K562 (cell line): ENCODE data around the gene POLR1H. TPM values are rescaled to one million over a fixed set of nuclear protein-coding genes. Genes with fewer than 3 reads are reported as not detected.
A peak's percentile ranks its signal among the peaks of the same experiment; 100 is the strongest.

ENCODE experiments used
- ATAC-seq: fragments of 200-7000 bp; cut with Tn5 transposase; 3 replicates; pipeline ENCODE4 v1.9.1; 2020; ENCODE audit warnings: moderate library complexity
- Bru-seq: library from RNA; stranded (reverse); fragments of 400-500 nt; gene quantifications from one replicate; lab custom pipeline; 2021; lab: Mats Ljungman, UMichigan
- BruChase-seq, 2 experiments: library from RNA; stranded (reverse); fragments of 400-500 nt; gene quantifications; one replicate each; lab custom pipeline; 2021; lab: Mats Ljungman, UMichigan
- BruUV-seq: library from RNA; stranded (reverse); fragments of 400-500 nt; replicated peaks from 2 replicates; lab custom pipeline; 2021; lab: Mats Ljungman, UMichigan
- CTCF ChIA-PET: fragments of 300-600 bp; formaldehyde crosslinking; extraction: SDS; loops from one replicate; lab custom pipeline; 2021; ENCODE audit warnings: low intra/inter-chr PET ratio; lab: Yijun Ruan, JAX
- POLR2A ChIA-PET: fragments of 300-600, 350-650 bp; sonication (Branson Sonifier 250); formaldehyde crosslinking; extraction: SDS; loops from one replicate; lab custom pipeline; 2021; ENCODE audit warnings: antibody characterized with exemption, inconsistent platforms; lab: Yijun Ruan, JAX
- DNase-seq, 4 experiments: peaks; one replicate each; pipeline versions ENCODE4 v3.0.0 to v3.0.0-alpha.2; 2011 to 2018; ENCODE audit warnings: low spot score in 3 of 4, mixed read lengths in 3 of 4; ENCODE audit errors: extremely low read depth in 1 of 4
- FAIRE-seq: peaks from 2 replicates; lab custom pipeline; 2011; peaks lifted over from hg19 to GRCh38; lab: Jason Lieb, UNC
- H2AFZ ChIP-seq: 2 replicates; pipeline ENCODE4 v1.6.0; 2011; ENCODE audit warnings: low read depth, low read length, control low read depth, inconsistent platforms
- H3K27ac ChIP-seq: fragments of 200-600 bp; 3 replicates; pipeline ENCODE4 v1.8.0; 2011; ENCODE audit warnings: low read depth, mild to moderate bottlenecking, control low read depth, inconsistent platforms, low read length, moderate library complexity, mixed read lengths; ENCODE audit errors: extremely low read depth
- H3K27me3 ChIP-seq, 2 experiments: fragments of 300-600 bp in 1 of 2; 2 replicates in 1 of 2; 3 replicates in 1 of 2; pipeline versions ENCODE4 v1.6.0 to v1.8.0; 2011; ENCODE audit warnings: inconsistent platforms in 2 of 2, low read length in 2 of 2, mild to moderate bottlenecking in 1 of 2, mixed read lengths in 1 of 2, moderate library complexity in 1 of 2; ENCODE audit not compliant: control insufficient read depth in 2 of 2, insufficient read depth in 2 of 2
- H3K36me3 ChIP-seq: fragments of 300-600 bp; 3 replicates; pipeline ENCODE4 v1.8.0; 2011; ENCODE audit warnings: mild to moderate bottlenecking, low read length, inconsistent platforms; ENCODE audit not compliant: control insufficient read depth, insufficient read depth
- H3K4me1 ChIP-seq, 2 experiments: fragments of 200-600 bp in 1 of 2; replicated peaks in 1 of 2; 2 replicates in 1 of 2; 3 replicates in 1 of 2; pipeline versions ENCODE4 v1.5.1 to v1.8.0; 2011; ENCODE audit warnings: inconsistent platforms in 2 of 2, low read length in 2 of 2, mild to moderate bottlenecking in 1 of 2, mixed read lengths in 1 of 2, moderate library complexity in 1 of 2; ENCODE audit not compliant: control insufficient read depth in 2 of 2, insufficient read depth in 2 of 2
- H3K4me2 ChIP-seq: 2 replicates; pipeline ENCODE4 v1.6.1; 2011; ENCODE audit warnings: low read length, control low read depth, inconsistent platforms, mixed read lengths; ENCODE audit not compliant: insufficient read depth
- H3K4me3 ChIP-seq: fragments of 200-600 bp; sonication (generic), shearing (Covaris generic); 2 replicates; pipeline ENCODE4 v1.5.1; 2016; ENCODE audit warnings: control low read depth, inconsistent platforms
- H3K79me2 ChIP-seq: fragments of 200-600 bp; 3 replicates; pipeline ENCODE4 v1.8.0; 2011; ENCODE audit warnings: low read length, inconsistent platforms; ENCODE audit not compliant: control insufficient read depth, insufficient read depth
- H3K9ac ChIP-seq, 2 experiments: 2 replicates each; pipeline versions ENCODE4 v1.6.0 to v1.6.1; 2011; ENCODE audit warnings: low read depth in 2 of 2, low read length in 2 of 2, control low read depth in 1 of 2, inconsistent platforms in 1 of 2, mild to moderate bottlenecking in 1 of 2, mixed read lengths in 1 of 2; ENCODE audit not compliant: insufficient read depth in 1 of 2
- H3K9me1 ChIP-seq: one replicate; pipeline ENCODE4 v1.6.0; 2011; ENCODE audit warnings: inconsistent platforms, mild to moderate bottlenecking, low read length, moderate library complexity; ENCODE audit not compliant: control insufficient read depth, insufficient read depth
- H3K9me3 ChIP-seq: replicated peaks from 2 replicates; pipeline ENCODE4 v1.5.1; 2011; ENCODE audit warnings: low read depth, low read length, inconsistent platforms; ENCODE audit not compliant: control insufficient read depth, insufficient read depth
- H4K20me1 ChIP-seq: replicated peaks from 2 replicates; pipeline ENCODE4 v1.6.1; 2011; ENCODE audit warnings: low read length, inconsistent platforms, mixed read lengths; ENCODE audit not compliant: control insufficient read depth, insufficient read depth
- ATF7 ChIP-seq: fragments of 450-650 bp; IDR thresholded peaks from 2 replicates; pipeline ENCODE4 v1.7.1; 2014; ENCODE audit warnings: mild to moderate bottlenecking, moderate library complexity
- ELF2 ChIP-seq: fragments of 250-450 bp; sonication (Bioruptor Pico); IDR thresholded peaks from 2 replicates; pipeline ENCODE4 v1.5.0; 2021; ENCODE audit warnings: mild to moderate bottlenecking
- FOXM1 ChIP-seq, 2 experiments: fragments of 450-650 bp in 1 of 2; sonication (generic) in 1 of 2; formaldehyde crosslinking in 1 of 2; IDR thresholded peaks; 2 replicates each; pipeline versions ENCODE4 v1.6.1 to v1.9.0; 2017 to 2022; ENCODE audit warnings: low read depth in 2 of 2, mild to moderate bottlenecking in 2 of 2, missing genetic modification reagents in 1 of 2, moderate library complexity in 1 of 2
- HMG20A ChIP-seq: fragments of 450-650 bp; formaldehyde crosslinking; conservative IDR thresholded peaks from 2 replicates; pipeline ENCODE4 v1.4.0; 2020; ENCODE audit warnings: mild to moderate bottlenecking, mixed read lengths
- MTF1 ChIP-seq: fragments of 250-450 bp; sonication (Bioruptor Pico); IDR thresholded peaks from 2 replicates; pipeline ENCODE4 v1.9.0; 2021; ENCODE audit warnings: moderate library complexity, mild to moderate bottlenecking, inconsistent platforms, borderline replicate concordance
- MYBL2 ChIP-seq, 2 experiments: fragments of 450-650 bp in 1 of 2; sonication (generic) in 1 of 2; formaldehyde crosslinking in 1 of 2; IDR thresholded peaks; 2 replicates each; pipeline versions ENCODE4 v1.6.1 to v1.8.1; 2017 to 2022; ENCODE audit warnings: borderline replicate concordance in 1 of 2, inconsistent platforms in 1 of 2, low read depth in 1 of 2, mild to moderate bottlenecking in 1 of 2, missing genetic modification reagents in 1 of 2, moderate library complexity in 1 of 2
- PCBP1 ChIP-seq: fragments of 200-400 bp; formaldehyde crosslinking; IDR thresholded peaks from 2 replicates; pipeline ENCODE4 v1.6.1; 2018; ENCODE audit warnings: mild to moderate bottlenecking, low read depth, low read length; ENCODE audit not compliant: poor library complexity, severe bottlenecking
- RFX7 ChIP-seq: fragments of 250-450 bp; sonication (Bioruptor Pico); IDR thresholded peaks from 2 replicates; pipeline ENCODE4 v1.5.1; 2021; ENCODE audit warnings: mild to moderate bottlenecking
- TCF7L2 ChIP-seq: fragments of 150-350 bp; IDR thresholded peaks from 2 replicates; pipeline ENCODE4 v1.6.1; 2016; ENCODE audit warnings: low read depth, mild to moderate bottlenecking, low read length, moderate library complexity
- TGIF2 ChIP-seq: sonication (generic); formaldehyde crosslinking; IDR thresholded peaks from 2 replicates; pipeline ENCODE4 v1.8.1; 2022; ENCODE audit warnings: mild to moderate bottlenecking, missing genetic modification reagents, moderate library complexity
- ZNF175 ChIP-seq: fragments of 200-800 bp; sonication (Bioruptor generic); IDR thresholded peaks from 2 replicates; pipeline ENCODE4 v1.6.1; 2016; ENCODE audit warnings: low read depth, mild to moderate bottlenecking, missing genetic modification characterization, missing compliant biosample characterization
- ZNF384 ChIP-seq: IDR thresholded peaks from 2 replicates; pipeline ENCODE4 v1.6.1; 2012; ENCODE audit warnings: low read depth, low read length, improper control_type of control experiment
- ZNF586 ChIP-seq: fragments of 450-650 bp; formaldehyde crosslinking; conservative IDR thresholded peaks from 2 replicates; pipeline ENCODE4 v1.4.0; 2020; ENCODE audit warnings: mild to moderate bottlenecking, moderate library complexity
- WGBS: fragments of 100-300 bp; shearing (Covaris generic); methylation state at CpG from one replicate; pipeline ENCODE4 v1.1.6; 2016; ENCODE audit warnings: low coverage, mixed read lengths; ENCODE audit not compliant: insufficient coverage; ENCODE audit errors: missing lambda C conversion rate; 5-methylcytosine and 5-hydroxymethylcytosine counted together
- in situ Hi-C: fragments of 300-500 bp; cut with MboI; formaldehyde crosslinking; loops from 4 replicates; pipeline ENCODE4 v1.15.0; 2018; ENCODE audit warnings: inconsistent platforms, mixed read lengths
- intact Hi-C: fragments of 100-400 bp; cut with micrococcal nuclease; formaldehyde crosslinking; loops from 2 replicates; pipeline ENCODE4 v1.14.2; 2022
- long read RNA-seq, 3 experiments: library from polyadenylated mRNA in 2 of 3; library from RNA in 1 of 3; unstranded in 2 of 3; stranded (forward) in 1 of 3; transcript quantifications; one replicate each; pipeline ENCODE4 v2.0.0, GENCODE V29; 2019 to 2022
- polyA minus RNA-seq, 3 experiments: library from RNA; depleted of rRNA, polyadenylated mRNA; stranded (reverse); fragments of >200 nt; gene quantifications; 2 replicates each; pipeline ENCODE4 v1.2.3, GENCODE V29; 2011
- polyA plus RNA-seq, 8 experiments: library from polyadenylated mRNA; depleted of rRNA in 4 of 8; stranded (reverse) in 5 of 8; unstranded in 3 of 8; fragments of >200 nt; fragmentation: Nextera tagmentation in 2 of 8; fragmentation: Illumina TruSeq in 1 of 8; extraction: Ambion mirVana in 2 of 8; extraction: Trizol in 1 of 8; gene quantifications; 2 replicates each; pipeline versions ENCODE4 v1.2.1 to v1.2.3, GENCODE V29; 2011 to 2014; ENCODE audit warnings: inconsistent platforms in 1 of 8, missing spikeins in 1 of 8
- total RNA-seq, 7 experiments: library from RNA; depleted of rRNA in 6 of 7; stranded (reverse); fragments of >200 nt in 6 of 7; fragmentation: Illumina TruSeq in 2 of 7; extraction: Trizol in 2 of 7; gene quantifications; 2 replicates each; pipeline versions ENCODE4 v1.2.1 to v1.2.3, GENCODE V29; 2011 to 2021; ENCODE audit warnings: low replicate concordance in 1 of 7

Gene POLR1H, protein sequence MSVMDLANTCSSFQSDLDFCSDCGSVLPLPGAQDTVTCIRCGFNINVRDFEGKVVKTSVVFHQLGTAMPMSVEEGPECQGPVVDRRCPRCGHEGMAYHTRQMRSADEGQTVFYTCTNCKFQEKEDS
- 19.9 and 30.6 TPM in 2 replicates for total RNA-seq (2011; cell fraction: chromatin; rRNA removed; ENCODE audit: low replicate concordance)
- 30.3 and 30.7 TPM in 2 replicates for total RNA-seq (2011; cell fraction: nucleolus; rRNA removed)
- 29.0 and 30.1 TPM in 2 replicates for total RNA-seq (2011; cell fraction: nucleoplasm; rRNA removed)
- total RNA-seq (2014; rRNA removed) = 92.2 and 119 TPM in 2 replicates
- total RNA-seq (2014; rRNA removed; fragmentation: Illumina TruSeq; extraction: Trizol) = 126 and 174 TPM in 2 replicates
- 150 and 160 TPM in 2 replicates for total RNA-seq (2015; rRNA removed; fragmentation: Illumina TruSeq; extraction: Trizol)
- 113 and 123 TPM in 2 replicates for total RNA-seq (2021)
- 143 and 156 TPM in 2 replicates for polyA plus RNA-seq (2011; rRNA removed)
- 189 and 193 TPM in 2 replicates for polyA plus RNA-seq (2011; cell fraction: cytosol; rRNA removed)
- 115 and 130 TPM in 2 replicates for polyA plus RNA-seq (2011; cell fraction: nucleus; rRNA removed)
- 130 and 140 TPM in 2 replicates for polyA plus RNA-seq (2012)
- 115 and 122 TPM in 2 replicates for polyA plus RNA-seq (2014; fragmentation: Illumina TruSeq; extraction: Trizol)
- 100 to 1,000 TPM; 322 to 333 TPM for polyA plus RNA-seq (2014; fragmentation: Nextera tagmentation; extraction: Ambion mirVana)
- polyA plus RNA-seq (2014; rRNA removed) = 121 and 149 TPM in 2 replicates
- polyA minus RNA-seq (2011; rRNA and poly(A)+ RNA removed) = 35.4 and 40.0 TPM in 2 replicates
- polyA minus RNA-seq (2011; cell fraction: cytosol; rRNA and poly(A)+ RNA removed) = 15.2 and 16.0 TPM in 2 replicates
- 15.9 and 21.0 TPM in 2 replicates for polyA minus RNA-seq (2011; cell fraction: nucleus; rRNA and poly(A)+ RNA removed)
- percentile 96 among the genes with signal in this experiment for Bru-seq, nascent RNA
- BruChase-seq, experiment 1, labeled RNA remaining after a 2-hour chase = percentile 91 among the genes with signal in this experiment
- BruChase-seq, experiment 2, labeled RNA remaining after a 6-hour chase = percentile 91 among the genes with signal in this experiment
- long read RNA-seq, experiment 1, transcript ZNRD1-203 (5 exons, 736 nt) = minor isoform, 21 of 131 reads
- long read RNA-seq, experiment 1, transcript ZNRD1-202 (5 exons, 743 nt) = major isoform, 52 of 131 reads
- long read RNA-seq, experiment 1, transcript ZNRD1-206 (2 exons, 3,672 nt) = minor isoform, 7 of 131 reads
- long read RNA-seq, experiment 1, transcript ZNRD1-201 (4 exons, 864 nt) = minor isoform, 24 of 131 reads
- long read RNA-seq, experiment 1, partial matches to known transcripts = 19 of 131 reads
- long read RNA-seq, experiment 1, other reads (novel, unspliced or antisense) = 2 of 131 reads
- long read RNA-seq, experiment 2, transcript ZNRD1-202 (5 exons, 743 nt) = major isoform, 65 of 141 reads
- long read RNA-seq, experiment 2, transcript ZNRD1-203 (5 exons, 736 nt) = minor isoform, 15 of 141 reads
- long read RNA-seq, experiment 2, transcript ZNRD1-201 (4 exons, 864 nt) = minor isoform, 34 of 141 reads
- long read RNA-seq, experiment 2, partial matches to known transcripts = 11 of 141 reads
- long read RNA-seq, experiment 2, other reads (novel, unspliced or antisense) = 10 of 141 reads
- long read RNA-seq, experiment 3, transcript ZNRD1-203 (5 exons, 736 nt) = minor isoform, 13 of 87 reads
- long read RNA-seq, experiment 3, transcript ZNRD1-202 (5 exons, 743 nt) = major isoform, 32 of 87 reads
- long read RNA-seq, experiment 3, transcript ZNRD1-201 (4 exons, 864 nt) = minor isoform, 19 of 87 reads
- long read RNA-seq, experiment 3, partial matches to known transcripts = 16 of 87 reads
- long read RNA-seq, experiment 3, other reads (novel, unspliced or antisense) = 5 of 87 reads

DNA sequence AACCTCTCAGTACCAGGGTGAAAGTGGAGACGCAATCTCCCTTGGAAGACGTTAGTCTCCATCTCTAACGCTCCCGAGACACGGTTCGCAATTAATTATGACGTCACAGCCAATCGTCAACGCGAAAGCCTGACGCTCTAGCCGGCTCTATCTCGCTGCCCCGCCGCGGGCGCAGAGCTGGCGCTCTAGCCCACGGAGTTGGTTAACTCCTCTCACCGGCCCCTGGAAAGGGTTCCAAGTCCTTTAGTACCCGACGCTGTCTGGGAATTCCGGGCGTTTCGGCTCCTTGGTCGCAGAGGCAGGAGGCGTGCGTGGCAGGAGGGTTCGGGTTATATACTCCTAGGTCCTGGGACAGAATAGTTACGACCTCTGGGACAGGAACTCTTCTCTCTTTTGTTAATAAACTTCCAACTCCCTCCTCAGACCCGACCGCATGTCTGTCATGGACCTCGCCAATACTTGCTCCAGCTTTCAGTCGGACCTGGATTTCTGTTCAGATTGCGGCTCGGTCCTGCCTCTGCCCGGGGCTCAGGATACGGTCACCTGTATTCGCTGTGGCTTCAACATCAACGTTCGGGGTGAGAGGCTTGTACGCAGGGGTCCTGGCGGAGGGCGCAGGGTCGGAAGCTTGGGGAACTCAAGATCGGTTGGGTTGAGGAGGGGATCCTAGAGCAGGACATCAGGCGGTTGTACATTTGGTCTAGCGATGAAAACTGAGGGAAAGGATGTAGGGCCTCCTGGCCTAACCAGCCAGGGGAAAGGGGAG, at the start of gene POLR1H:
Gene POLR1H, plus strand, starts transcription at position 174 of the 766 bp plus-strand sequence. Its CDS starts 260 bp downstream, at position 434.
- FAIRE-seq = peak; percentile 96
- intact Hi-C loops = loop anchor here (5.0 to 10.0 kb wide), 2 partner anchors 94 to 284 kb away; partner anchors contain the start of gene RPP21
- BruUV-seq = TSS peak; percentile 65
- TF ChIP-seq FOXM1 (IDR thresholded peaks at IDR 0.05; ENCODE audit: low read depth) (peak; percentile 53; the same call in 1 of the 2 replicates), FOXM1 (CRISPR knock-in tag; IDR thresholded peaks at IDR 0.05; ENCODE audit: low read depth) (no peak), ZNF384 (no peak), RFX7 (CRISPR knock-in tag) (no peak), MYBL2 (IDR thresholded peaks at IDR 0.05; ENCODE audit: low read depth) (peak; percentile 80), MYBL2 (CRISPR knock-in tag; IDR thresholded peaks at IDR 0.05; ENCODE audit: borderline replicate concordance) (no peak), TCF7L2 (no peak), ELF2 (CRISPR knock-in tag) (no peak), HMG20A (CRISPR knock-in tag) (no peak), MTF1 (CRISPR knock-in tag) (no peak), ZNF586 (CRISPR knock-in tag) (no peak), ATF7 (peak; percentile 99), PCBP1 (no peak), ZNF175 (CRISPR knock-in tag) (peak; percentile 86), TGIF2 (no peak)

More for the DNA sequence above, at the start of gene POLR1H:
- Histone ChIP-seq H3K4me2 (peak within 1 kb of the TSS; percentile 93), H3K9ac (peak within 1 kb of the TSS; percentile 96 to 98), H2AFZ (peak within 1 kb of the TSS; percentile 94), H3K27me3 (no peaks in the 10 kb centered on the region), H3K4me1 (peaks cover 0 to 14% of the 10 kb centered on the region in 2 experiments; a peak in 3 of 5 replicates), H3K27ac (peak within 1 kb of the TSS; percentile 85), H3K9me3 (no peaks in the 10 kb centered on the region), H3K79me2 (peaks cover 53% of the 10 kb centered on the region), H3K4me3 (peak within 1 kb of the TSS; percentile 79), H4K20me1 (no peaks in the 10 kb centered on the region), H3K9me1 (no peaks in the 10 kb centered on the region), H3K36me3 (peaks cover 40% of the 10 kb centered on the region)
- POLR2A ChIA-PET = interaction anchor here (0.6 to 2.2 kb wide), 19 partner anchors 9 to 509 kb away, joined by 3 to 10 read pairs (median 4); no protein-coding TSS in a partner anchor
- in situ Hi-C loops = no loop called here
- WGBS = under 1% methylated on average over 48 of the region's 48 CpGs
- CTCF ChIA-PET = no interaction called here
- peak; percentile 94 to 99 (median 96) for DNase-seq
- peak; percentile 96 for ATAC-seq
